DND-41 (cell line): ENCODE measurements around the gene KDM6A.
"Not testable (repeated sequence)": the region's sequence is repeated elsewhere in the genome, so short reads cannot be mapped to it uniquely, and the experiment has no call there.

ENCODE experiments used
- CTCF ChIP-seq: IDR thresholded peaks from 2 replicates; pipeline ENCODE4 v1.5.1; 2012; ENCODE audit warnings: borderline replicate concordance, low read length, moderate library complexity, mild to moderate bottlenecking; ENCODE audit not compliant: poor library complexity, severe bottlenecking; ENCODE audit errors: extremely low read depth
- EZH2 ChIP-seq: IDR thresholded peaks from 3 replicates; pipeline ENCODE4 v1.6.1; 2012; ENCODE audit warnings: borderline replicate concordance, low read depth, mild to moderate bottlenecking, moderate library complexity, low read length, inconsistent platforms; ENCODE audit not compliant: severe bottlenecking

GRCh38 chrX:44999237-44999636, 126.2 kb downstream of the KDM6A start:
- TF ChIP-seq EZH2, CTCF: not testable (repeated sequence)
